Choroid plexus epithelial cell (primary cell): ENCODE data around the gene XCR1.

ENCODE experiments used
- DNase-seq: peaks from one replicate; pipeline ENCODE4 v3.0.0-alpha.2; 2010; ENCODE audit warnings: low read depth
- H3K4me3 ChIP-seq: 2 replicates; pipeline ENCODE4 v1.5.1; 2011; ENCODE audit warnings: low read depth, mild to moderate bottlenecking, control low read depth, low read length, moderate library complexity
- TF ChIP-seq, protein P1 (sequence below): conservative IDR thresholded peaks from 2 replicates; pipeline ENCODE4 v1.5.1; 2011; ENCODE audit warnings: low read depth, mild to moderate bottlenecking, control low read depth, inconsistent platforms, low read length, moderate library complexity

Gene XCR1

DNA sequence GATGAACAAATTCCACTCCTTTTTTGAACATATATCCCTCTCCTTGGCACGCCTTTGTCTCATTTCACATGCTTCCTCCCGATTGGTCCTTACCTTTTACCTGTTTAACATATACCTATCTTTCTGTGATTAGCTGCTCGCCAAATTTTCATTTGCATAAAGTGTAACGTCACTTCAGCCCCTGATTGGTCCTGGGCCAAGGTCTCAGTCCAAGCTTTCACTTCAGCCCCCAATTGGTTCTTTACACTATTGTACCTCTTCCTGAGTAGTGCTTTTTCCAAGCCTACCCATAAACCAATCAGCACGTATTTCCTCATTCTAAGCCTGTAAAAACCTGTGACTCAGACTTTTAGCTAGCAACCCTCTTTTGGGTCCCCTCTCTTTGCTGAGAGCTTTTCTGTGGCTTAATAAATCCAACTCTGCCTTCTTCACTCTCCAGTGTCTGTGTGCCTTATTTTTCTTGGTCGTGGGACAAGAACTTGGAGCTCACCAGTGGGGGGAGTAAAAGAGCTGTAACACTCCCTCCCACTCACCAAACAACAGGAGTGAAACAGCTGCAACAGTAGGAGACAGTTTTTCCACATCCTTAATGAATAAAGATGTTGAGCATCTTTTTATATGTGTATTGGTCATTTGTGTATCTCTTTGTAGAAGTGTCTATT lies 584 bp upstream of the XCR1 start:
- TF ChIP-seq, protein P1, sequence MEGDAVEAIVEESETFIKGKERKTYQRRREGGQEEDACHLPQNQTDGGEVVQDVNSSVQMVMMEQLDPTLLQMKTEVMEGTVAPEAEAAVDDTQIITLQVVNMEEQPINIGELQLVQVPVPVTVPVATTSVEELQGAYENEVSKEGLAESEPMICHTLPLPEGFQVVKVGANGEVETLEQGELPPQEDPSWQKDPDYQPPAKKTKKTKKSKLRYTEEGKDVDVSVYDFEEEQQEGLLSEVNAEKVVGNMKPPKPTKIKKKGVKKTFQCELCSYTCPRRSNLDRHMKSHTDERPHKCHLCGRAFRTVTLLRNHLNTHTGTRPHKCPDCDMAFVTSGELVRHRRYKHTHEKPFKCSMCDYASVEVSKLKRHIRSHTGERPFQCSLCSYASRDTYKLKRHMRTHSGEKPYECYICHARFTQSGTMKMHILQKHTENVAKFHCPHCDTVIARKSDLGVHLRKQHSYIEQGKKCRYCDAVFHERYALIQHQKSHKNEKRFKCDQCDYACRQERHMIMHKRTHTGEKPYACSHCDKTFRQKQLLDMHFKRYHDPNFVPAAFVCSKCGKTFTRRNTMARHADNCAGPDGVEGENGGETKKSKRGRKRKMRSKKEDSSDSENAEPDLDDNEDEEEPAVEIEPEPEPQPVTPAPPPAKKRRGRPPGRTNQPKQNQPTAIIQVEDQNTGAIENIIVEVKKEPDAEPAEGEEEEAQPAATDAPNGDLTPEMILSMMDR: no peak

DNA sequence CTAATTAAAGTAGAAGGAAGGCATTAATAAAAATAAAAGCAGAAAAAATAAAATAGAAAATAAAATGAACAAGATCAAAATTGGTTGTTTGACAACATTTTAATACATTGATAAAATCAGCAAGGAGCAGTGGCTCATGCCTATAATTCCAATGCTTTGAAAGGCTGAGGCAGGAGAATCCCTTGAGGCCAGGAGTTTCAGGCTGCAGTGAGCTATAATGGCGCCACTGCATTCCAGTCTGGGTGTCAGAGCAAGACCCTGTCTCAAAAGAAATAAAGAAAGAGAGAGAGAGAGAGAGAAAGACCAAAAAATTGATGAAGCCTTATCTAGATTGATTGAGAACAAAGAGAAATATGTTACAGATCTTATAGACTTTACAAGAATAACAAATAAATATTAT lies 2.1 kb downstream of the XCR1 start:
- DNase-seq: no peak
- TF ChIP-seq, protein P1: no peak
- no peak overlapping the region for H3K4me3 ChIP-seq

More for the DNA sequence above, 584 bp upstream of the XCR1 start:
- DNase-seq: no peak
- H3K4me3 ChIP-seq: no peak overlapping the region

DNA sequence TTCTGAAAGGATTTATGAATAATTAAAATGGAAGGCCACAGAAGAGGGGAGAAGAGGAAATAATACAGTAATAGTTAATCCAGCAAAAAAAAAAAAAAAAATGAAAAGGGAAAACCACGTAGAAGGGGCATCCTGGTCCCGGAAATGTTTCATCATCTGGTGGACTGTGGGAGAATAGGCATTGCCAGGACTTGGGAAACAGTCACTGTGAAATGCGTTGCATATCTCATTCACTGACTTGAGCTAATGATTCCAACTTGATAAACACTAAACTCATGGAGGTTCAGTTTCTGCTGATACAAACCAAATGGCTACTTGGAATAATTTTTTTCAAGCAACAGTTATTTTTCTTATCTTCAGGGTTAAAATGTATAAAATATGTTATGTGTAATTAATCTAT lies 3.2 kb downstream of the XCR1 start:
- TF ChIP-seq, protein P1: no peak
- H3K4me3 ChIP-seq: no peak overlapping the region
- no peak for DNase-seq

DNA sequence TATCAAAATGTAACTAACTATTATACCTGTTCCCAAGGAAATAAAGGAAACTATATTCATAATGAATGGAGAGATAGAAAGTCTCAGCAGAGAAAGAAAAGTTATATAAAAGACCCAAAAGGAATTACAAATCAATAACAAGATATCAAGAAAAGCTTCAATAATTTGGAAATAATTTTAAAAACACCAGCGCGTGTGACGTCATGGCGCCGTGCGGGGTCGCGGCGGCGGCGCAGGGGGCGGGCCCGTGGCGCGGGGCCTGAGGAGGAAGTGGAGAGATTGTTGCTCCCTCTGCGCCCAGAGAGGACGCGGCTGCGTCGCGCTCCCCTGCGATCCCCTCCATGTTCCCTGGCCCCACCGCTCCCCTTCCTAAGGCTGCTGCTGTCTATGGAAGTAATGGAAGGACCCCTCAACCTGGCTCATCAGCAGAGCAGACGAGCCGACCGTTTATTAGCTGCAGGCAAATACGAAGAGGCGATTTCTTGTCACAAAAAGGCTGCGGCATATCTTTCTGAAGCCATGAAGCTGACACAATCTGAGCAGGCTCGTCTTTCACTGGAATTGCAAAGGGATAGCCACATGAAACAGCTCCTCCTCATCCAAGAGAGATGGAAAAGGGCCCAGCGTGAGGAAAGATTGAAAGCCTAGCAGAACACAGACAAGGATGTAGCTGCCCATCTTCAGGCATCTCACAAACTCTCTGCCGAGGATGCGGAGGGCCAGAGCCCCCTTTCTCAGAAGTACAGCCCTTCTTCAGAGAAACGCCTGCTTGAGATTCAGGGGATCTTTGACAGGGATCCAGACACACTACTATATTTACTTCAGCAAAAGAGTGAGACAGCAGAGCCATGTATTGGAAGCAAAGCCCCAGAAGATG lies 4.1 kb downstream of the XCR1 start:
- no peak for DNase-seq
- no peak overlapping the region for H3K4me3 ChIP-seq
- TF ChIP-seq, protein P1: no peak

DNA sequence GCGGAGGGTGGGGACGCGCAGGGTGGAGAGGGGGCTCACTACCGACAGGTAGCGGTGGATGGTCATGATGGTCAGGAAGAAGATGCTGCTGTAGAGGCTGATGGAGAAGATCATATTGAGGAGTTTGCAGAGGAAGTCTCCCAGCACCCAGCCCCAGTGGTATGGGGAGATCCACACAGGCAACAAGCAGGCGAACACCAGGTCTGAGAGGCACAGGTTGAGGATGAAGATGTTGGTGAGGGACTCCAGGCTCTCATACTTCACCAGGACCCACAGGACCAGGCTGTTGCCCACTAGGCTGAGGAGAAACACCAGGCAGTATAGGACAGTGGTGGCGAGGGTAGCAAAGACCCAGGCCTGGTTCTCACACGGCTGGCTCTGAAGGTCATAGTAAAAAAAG lies 5.8 kb downstream of the XCR1 start:
- DNase-seq: no peak
- TF ChIP-seq, protein P1: no peak
- no peak overlapping the region for H3K4me3 ChIP-seq

DNA sequence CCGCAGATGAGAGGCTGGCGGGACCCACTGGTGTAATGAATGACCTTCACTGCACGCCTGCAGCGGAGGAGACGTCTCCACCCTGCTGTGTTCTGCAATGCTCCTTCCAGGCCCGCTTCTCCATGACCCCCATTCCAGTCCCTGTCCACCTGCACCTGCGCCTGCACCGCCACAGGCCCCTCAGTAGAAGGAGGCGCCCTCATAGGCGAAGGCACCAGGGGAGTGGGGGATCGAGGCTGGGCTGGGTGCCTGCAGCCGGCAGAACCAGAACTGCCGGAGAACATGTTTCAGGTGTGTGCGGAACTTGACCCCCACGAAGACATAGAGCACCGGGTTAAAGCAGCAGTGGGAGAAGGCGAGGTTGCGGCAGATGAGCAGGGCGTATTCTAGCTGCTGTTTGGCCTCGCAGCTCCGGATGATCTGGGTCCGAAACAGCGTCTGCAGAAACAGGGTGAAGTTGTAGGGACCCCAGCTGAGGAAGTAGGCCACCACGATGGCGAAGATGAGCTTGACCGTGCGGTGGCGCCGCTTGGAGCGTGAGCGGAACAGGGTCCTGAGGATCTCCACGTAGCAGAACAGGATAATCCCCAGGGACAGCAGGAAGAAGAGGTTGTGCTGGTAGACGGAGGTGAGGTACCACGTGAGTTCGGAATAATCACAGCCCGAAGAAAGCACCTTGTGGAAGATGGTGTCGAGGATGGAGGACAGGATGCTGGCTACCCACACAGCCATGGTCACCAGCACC lies 6.3 kb downstream of the XCR1 start:
- no peak overlapping the region for H3K4me3 ChIP-seq
- TF ChIP-seq, protein P1: no peak
- no peak for DNase-seq
